ENCODE data around the gene ENO4. TPM values are rescaled to one million over a fixed set of nuclear protein-coding genes. Genes with fewer than 3 reads are reported as not detected.
A peak's percentile ranks its signal among the peaks of the same experiment; 100 is the strongest.

The ENO4 gene
- total RNA-seq, 1 donor from 2014 or later, result not detected

DNA sequence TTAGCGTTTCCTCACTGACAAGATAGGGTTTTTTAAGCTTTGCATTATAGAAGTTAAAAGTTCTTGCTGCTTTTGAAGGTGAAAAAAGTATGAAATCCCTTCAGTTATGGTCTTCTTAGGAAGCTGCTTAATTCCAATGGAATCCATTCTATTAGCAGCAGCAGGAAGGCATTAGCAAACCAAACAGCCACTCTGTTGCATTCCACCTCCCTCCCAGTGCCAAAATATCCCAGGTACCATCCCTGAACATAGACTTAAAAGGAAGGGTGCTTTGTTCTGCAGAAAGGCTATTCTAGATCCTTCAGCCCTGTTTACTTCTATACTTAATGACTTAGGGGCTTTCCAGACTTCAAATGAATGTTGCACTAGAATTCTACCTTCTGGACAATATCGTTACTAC lies 23.8 kb downstream of the ENO4 start:
- Histone ChIP-seq H3K36me3 (ENCODE audit: control insufficient read depth, insufficient read depth, low read length) (no peaks in the 10 kb centered on the region), H3K27me3 (ENCODE audit: control insufficient read depth, insufficient read depth, low read length) (peaks cover 2% of the 10 kb centered on the region), H3K4me3 (ENCODE audit: low read depth, low read length) (no peak overlapping the region)
- no peak for FAIRE-seq
- TF ChIP-seq CTCF (IDR thresholded peaks at IDR 0.05; ENCODE audit: insufficient read depth, low read length, severe bottlenecking), result no peak
- DNase-seq (ENCODE audit: low read depth), result no peak

- no peak for TF ChIP-seq CTCF (IDR thresholded peaks at IDR 0.05; ENCODE audit: insufficient read depth, low read length, severe bottlenecking)
- peaks cover 2% of the 10 kb centered on the region for H3K27me3 ChIP-seq (ENCODE audit: control insufficient read depth, insufficient read depth, low read length)
- no peak for DNase-seq (ENCODE audit: low read depth)
- no peak for FAIRE-seq
- no peaks in the 10 kb centered on the region for H3K36me3 ChIP-seq (ENCODE audit: control insufficient read depth, insufficient read depth, low read length)
- H3K4me3 ChIP-seq (ENCODE audit: low read depth, low read length), result no peak overlapping the region
Measured at GRCh38 chr10:116875897-116876296, 26.6 kb downstream of the ENO4 start.

GRCh38 chr10:116877391-116877790 lies 28.1 kb downstream of the ENO4 start:
- H3K4me3 ChIP-seq (ENCODE audit: low read depth, low read length), result no peak overlapping the region
- peaks cover 2% of the 10 kb centered on the region for H3K27me3 ChIP-seq (ENCODE audit: control insufficient read depth, insufficient read depth, low read length)
- H3K36me3 ChIP-seq (ENCODE audit: control insufficient read depth, insufficient read depth, low read length), result no peaks in the 10 kb centered on the region
- no peak for FAIRE-seq
- no peak for TF ChIP-seq CTCF (IDR thresholded peaks at IDR 0.05; ENCODE audit: insufficient read depth, low read length, severe bottlenecking)
- DNase-seq (ENCODE audit: low read depth), result peak; percentile 27

DNA sequence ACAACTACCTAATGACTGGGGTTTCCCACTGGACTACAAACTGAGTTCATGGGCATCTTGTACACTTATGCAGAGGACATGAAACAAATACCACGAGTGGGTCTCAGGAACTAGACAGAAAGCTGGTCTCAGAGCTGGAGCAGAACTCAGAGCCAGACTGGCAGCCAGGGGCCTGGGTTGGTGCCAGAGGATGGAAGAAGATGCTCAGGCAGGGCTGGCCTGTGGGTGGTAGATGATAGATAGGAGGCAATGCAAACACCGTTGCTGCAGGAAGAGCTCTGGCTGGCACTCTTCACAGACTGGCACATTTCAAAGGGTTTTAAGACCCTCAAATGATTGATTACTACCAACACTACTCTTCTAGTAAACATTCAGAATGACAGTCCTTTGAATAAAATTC lies 28.8 kb downstream of the ENO4 start:
- Histone ChIP-seq H3K36me3 (ENCODE audit: control insufficient read depth, insufficient read depth, low read length) (no peaks in the 10 kb centered on the region), H3K4me3 (ENCODE audit: low read depth, low read length) (no peak overlapping the region), H3K27me3 (ENCODE audit: control insufficient read depth, insufficient read depth, low read length) (peaks cover 1% of the 10 kb centered on the region)
- DNase-seq (ENCODE audit: low read depth), result no peak
- no peak for TF ChIP-seq CTCF (IDR thresholded peaks at IDR 0.05; ENCODE audit: insufficient read depth, low read length, severe bottlenecking)
- FAIRE-seq, result no peak

GRCh38 chr10:116879817-116880216 lies 30.5 kb downstream of the ENO4 start:
- Histone ChIP-seq H3K36me3 (ENCODE audit: control insufficient read depth, insufficient read depth, low read length) (peaks cover 2% of the 10 kb centered on the region), H3K4me3 (ENCODE audit: low read depth, low read length) (no peak overlapping the region), H3K27me3 (ENCODE audit: control insufficient read depth, insufficient read depth, low read length) (no peaks in the 10 kb centered on the region)
- no peak for TF ChIP-seq CTCF (IDR thresholded peaks at IDR 0.05; ENCODE audit: insufficient read depth, low read length, severe bottlenecking)
- DNase-seq (ENCODE audit: low read depth) (no peak), FAIRE-seq (no peak)

- H3K36me3 ChIP-seq (ENCODE audit: control insufficient read depth, insufficient read depth, low read length), result peaks cover 2% of the 10 kb centered on the region
- TF ChIP-seq CTCF (IDR thresholded peaks at IDR 0.05; ENCODE audit: insufficient read depth, low read length, severe bottlenecking), result no peak
- no peak overlapping the region for H3K4me3 ChIP-seq (ENCODE audit: low read depth, low read length)
- FAIRE-seq, result no peak
- H3K27me3 ChIP-seq (ENCODE audit: control insufficient read depth, insufficient read depth, low read length), result no peaks in the 10 kb centered on the region
- DNase-seq (ENCODE audit: low read depth), result peak; percentile 25
Measured at GRCh38 chr10:116880716-116881482, 31.6 kb downstream of the ENO4 start.

Data from bronchial epithelial cell (primary cell).